GM23338 (cell line): Measurements from ENCODE around the gene ERMP1. TPM values are rescaled to one million over a fixed set of nuclear protein-coding genes. Genes with fewer than 3 reads are reported as not detected.

Experiments
- ATAC-seq: fragments of 200-7000 bp; cut with Tn5 transposase; 3 replicates; pipeline ENCODE4 v1.9.1; 2020
- DNase-seq: peaks from one replicate; pipeline ENCODE4 v3.0.0-alpha.2; 2015; ENCODE audit warnings: low spot score
- H2AFZ ChIP-seq: fragments of 200-600 bp; sonication (generic); 2 replicates; pipeline ENCODE4 v1.8.0; 2016; ENCODE audit warnings: antibody characterized with exemption, mild to moderate bottlenecking, moderate library complexity
- H3F3A ChIP-seq: fragments of 200-600 bp; sonication (generic); replicated peaks from 2 replicates; pipeline ENCODE4 v1.8.0; 2017; ENCODE audit warnings: antibody characterized with exemption, mixed run types, low read depth
- H3K27ac ChIP-seq: fragments of 200-600 bp; sonication (generic); 2 replicates; pipeline ENCODE4 v1.6.1; 2016; ENCODE audit warnings: low read depth
- H3K27me3 ChIP-seq: fragments of 200-600 bp; sonication (generic); 2 replicates; pipeline ENCODE4 v1.8.0; 2016; ENCODE audit warnings: mild to moderate bottlenecking, mixed run types, moderate library complexity; ENCODE audit not compliant: insufficient read depth
- H3K36me3 ChIP-seq: fragments of 200-600 bp; sonication (generic); 2 replicates; pipeline ENCODE4 v1.8.0; 2016; ENCODE audit warnings: mild to moderate bottlenecking; ENCODE audit not compliant: insufficient read depth
- H3K4me1 ChIP-seq: fragments of 200-600 bp; sonication (generic); 2 replicates; pipeline ENCODE4 v1.8.0; 2016; ENCODE audit warnings: mild to moderate bottlenecking, moderate library complexity; ENCODE audit not compliant: insufficient read depth
- H3K4me2 ChIP-seq: fragments of 200-600 bp; sonication (generic); 2 replicates; pipeline ENCODE4 v1.7.1; 2017; ENCODE audit warnings: mixed run types
- H3K4me3 ChIP-seq: fragments of 200-600 bp; sonication (generic); 2 replicates; pipeline ENCODE4 v1.6.1; 2016; ENCODE audit warnings: mixed run types
- H3K79me2 ChIP-seq: fragments of 200-600 bp; sonication (generic); replicated peaks from 2 replicates; pipeline ENCODE4 v1.8.0; 2017; ENCODE audit warnings: mild to moderate bottlenecking; ENCODE audit not compliant: insufficient read depth
- H3K9me2 ChIP-seq: fragments of 200-600 bp; sonication (generic); 2 replicates; pipeline ENCODE4 v1.8.0; 2017; ENCODE audit not compliant: insufficient read depth
- H4K20me1 ChIP-seq: fragments of 200-600 bp; sonication (generic); replicated peaks from 2 replicates; pipeline ENCODE4 v1.8.0; 2017; ENCODE audit warnings: mild to moderate bottlenecking; ENCODE audit not compliant: insufficient read depth
- H3K27ac Mint-ChIP-seq: 2 replicates; pipeline ENCODE4 v1.8.0; 2020; ENCODE audit warnings: inconsistent platforms, mild to moderate bottlenecking, moderate library complexity, mixed read lengths
- H3K27me3 Mint-ChIP-seq: 3 replicates; pipeline ENCODE4 v1.8.0; 2022; ENCODE audit warnings: low read depth, mild to moderate bottlenecking, moderate library complexity, mixed read lengths, inconsistent platforms; ENCODE audit not compliant: insufficient read depth, poor library complexity
- H3K36me3 Mint-ChIP-seq: 3 replicates; pipeline ENCODE4 v1.8.0; 2021; ENCODE audit warnings: low read depth, mild to moderate bottlenecking, inconsistent platforms, moderate library complexity, mixed read lengths
- H3K4me1 Mint-ChIP-seq: 3 replicates; pipeline ENCODE4 v1.8.0; 2020; ENCODE audit warnings: mild to moderate bottlenecking, inconsistent platforms, mixed read lengths
- H3K4me3 Mint-ChIP-seq: 3 replicates; pipeline ENCODE4 v1.8.0; 2021; ENCODE audit warnings: moderate library complexity, mild to moderate bottlenecking, inconsistent platforms, mixed read lengths
- H3K9me3 Mint-ChIP-seq: 3 replicates; pipeline ENCODE4 v1.8.0; 2020; ENCODE audit warnings: moderate library complexity, mild to moderate bottlenecking, inconsistent platforms, mixed read lengths
- CREB1 ChIP-seq: fragments of 250-450 bp; sonication (Bioruptor Pico); IDR thresholded peaks from 2 replicates; pipeline ENCODE4 v1.5.0; 2020; ENCODE audit warnings: low read depth, mild to moderate bottlenecking, moderate library complexity
- CTCF ChIP-seq, 2 experiments: fragments of 200-600 bp in 1 of 2; sonication (generic) in 1 of 2; conservative IDR thresholded peaks; 2 replicates each; pipeline versions ENCODE4 v1.5.1 to v1.6.1; 2016 to 2017; ENCODE audit warnings: antibody characterized with exemption in 2 of 2, low read depth in 2 of 2, mild to moderate bottlenecking in 2 of 2, moderate library complexity in 1 of 2
- ETS1 ChIP-seq: IDR thresholded peaks from 2 replicates; pipeline ENCODE4 v1.6.1; 2016; ENCODE audit warnings: antibody characterized with exemption
- EZH2 ChIP-seq: fragments of 200-600 bp; sonication (generic); IDR thresholded peaks from one replicate; pipeline ENCODE4 v1.8.0; 2017; ENCODE audit warnings: antibody characterized with exemption, mild to moderate bottlenecking, low read depth; ENCODE audit not compliant: unreplicated experiment
- EZH2phosphoT487 ChIP-seq: fragments of 200-600 bp; sonication (generic); IDR thresholded peaks from one replicate; pipeline ENCODE4 v1.8.1; 2018; ENCODE audit warnings: antibody characterized with exemption; ENCODE audit not compliant: unreplicated experiment
- JUNB ChIP-seq: IDR thresholded peaks from one replicate; pipeline ENCODE4 v1.6.1; 2016; ENCODE audit warnings: antibody characterized with exemption; ENCODE audit not compliant: unreplicated experiment
- NANOG ChIP-seq: IDR thresholded peaks from 2 replicates; pipeline ENCODE4 v1.6.1; 2016; ENCODE audit warnings: antibody characterized with exemption, borderline replicate concordance
- POLR2AphosphoS5 ChIP-seq: IDR thresholded peaks from 2 replicates; pipeline ENCODE4 v1.6.1; 2016; ENCODE audit warnings: antibody characterized with exemption, low read depth
- STAT1 ChIP-seq: IDR thresholded peaks from one replicate; pipeline ENCODE4 v1.6.1; 2016; ENCODE audit warnings: antibody characterized with exemption; ENCODE audit not compliant: unreplicated experiment
- ZNF114 ChIP-seq: fragments of 250-450 bp; sonication (Bioruptor Pico); IDR thresholded peaks from 2 replicates; pipeline ENCODE4 v1.5.0; 2020; ENCODE audit warnings: mild to moderate bottlenecking, moderate library complexity
- ZNF331 ChIP-seq: fragments of 250-450 bp; sonication (Bioruptor Pico); IDR thresholded peaks from 2 replicates; pipeline ENCODE4 v1.5.0; 2020; ENCODE audit warnings: low read depth, mild to moderate bottlenecking, moderate library complexity
- ZNF462 ChIP-seq: fragments of 250-450 bp; sonication (Bioruptor Pico); IDR thresholded peaks from 2 replicates; pipeline ENCODE4 v1.5.0; 2020; ENCODE audit warnings: mild to moderate bottlenecking, moderate library complexity
- polyA plus RNA-seq: library from polyadenylated mRNA; unstranded; fragments of >200 nt; fragmentation: Nextera tagmentation; extraction: Ambion mirVana; gene quantifications from 2 replicates; pipeline ENCODE4 v1.2.1, GENCODE V29; 2016
- total RNA-seq: library from RNA; depleted of rRNA; stranded (reverse); fragments of >200 nt; shearing (Covaris generic); gene quantifications from 2 replicates; pipeline ENCODE4 v1.2.3, GENCODE V29; 2014
- TF ChIP-seq, protein P1 (sequence below): IDR thresholded peaks from one replicate; pipeline ENCODE4 v1.6.1; 2018; ENCODE audit warnings: antibody characterized with exemption; ENCODE audit not compliant: unreplicated experiment

Gene ERMP1
- total and polyA plus RNA-seq, 2 experiments from 2014 or later, result 5.3 to 23.4 TPM

- H3K27ac ChIP-seq, result no peak overlapping the region
- H3K4me2 ChIP-seq, result no peak overlapping the region
- Mint-ChIP-seq H3K27ac (no peak overlapping the region), H3K4me1 (peaks cover 5% of the 10 kb centered on the region; the same call in 2 of the 3 replicates), H3K27me3 (no peaks in the 10 kb centered on the region), H3K36me3 (no peaks in the 10 kb centered on the region), H3K9me3 (no peaks in the 10 kb centered on the region), H3K4me3 (no peak overlapping the region)
- no peaks in the 10 kb centered on the region for H3K9me2 ChIP-seq
- no peak for DNase-seq
- peaks cover 8% of the 10 kb centered on the region; the same call in 1 of the 2 replicates for H3K4me1 ChIP-seq
- H3K4me3 ChIP-seq, result no peak overlapping the region
- H3K79me2 ChIP-seq, result no peaks in the 10 kb centered on the region
- no peak overlapping the region for H2AFZ ChIP-seq
- no peaks in the 10 kb centered on the region for H4K20me1 ChIP-seq
- no peaks in the 10 kb centered on the region for H3K27me3 ChIP-seq
- no peaks in the 10 kb centered on the region for H3F3A ChIP-seq
- no peak for ATAC-seq
- TF ChIP-seq POLR2AphosphoS5 (no peak), ETS1 (no peak), ZNF462 (CRISPR knock-in tag) (no peak), EZH2 (no peak), ZNF114 (CRISPR knock-in tag) (no peak), ZNF331 (CRISPR knock-in tag) (no peak), CTCF (conservative IDR thresholded peaks at IDR 0.05; ENCODE audit: low read depth in 2 of 2) (no peak), NANOG (no peak), EZH2phosphoT487 (no peak), CREB1 (no peak), STAT1 (no peak), JUNB (no peak)
- TF ChIP-seq, protein P1, sequence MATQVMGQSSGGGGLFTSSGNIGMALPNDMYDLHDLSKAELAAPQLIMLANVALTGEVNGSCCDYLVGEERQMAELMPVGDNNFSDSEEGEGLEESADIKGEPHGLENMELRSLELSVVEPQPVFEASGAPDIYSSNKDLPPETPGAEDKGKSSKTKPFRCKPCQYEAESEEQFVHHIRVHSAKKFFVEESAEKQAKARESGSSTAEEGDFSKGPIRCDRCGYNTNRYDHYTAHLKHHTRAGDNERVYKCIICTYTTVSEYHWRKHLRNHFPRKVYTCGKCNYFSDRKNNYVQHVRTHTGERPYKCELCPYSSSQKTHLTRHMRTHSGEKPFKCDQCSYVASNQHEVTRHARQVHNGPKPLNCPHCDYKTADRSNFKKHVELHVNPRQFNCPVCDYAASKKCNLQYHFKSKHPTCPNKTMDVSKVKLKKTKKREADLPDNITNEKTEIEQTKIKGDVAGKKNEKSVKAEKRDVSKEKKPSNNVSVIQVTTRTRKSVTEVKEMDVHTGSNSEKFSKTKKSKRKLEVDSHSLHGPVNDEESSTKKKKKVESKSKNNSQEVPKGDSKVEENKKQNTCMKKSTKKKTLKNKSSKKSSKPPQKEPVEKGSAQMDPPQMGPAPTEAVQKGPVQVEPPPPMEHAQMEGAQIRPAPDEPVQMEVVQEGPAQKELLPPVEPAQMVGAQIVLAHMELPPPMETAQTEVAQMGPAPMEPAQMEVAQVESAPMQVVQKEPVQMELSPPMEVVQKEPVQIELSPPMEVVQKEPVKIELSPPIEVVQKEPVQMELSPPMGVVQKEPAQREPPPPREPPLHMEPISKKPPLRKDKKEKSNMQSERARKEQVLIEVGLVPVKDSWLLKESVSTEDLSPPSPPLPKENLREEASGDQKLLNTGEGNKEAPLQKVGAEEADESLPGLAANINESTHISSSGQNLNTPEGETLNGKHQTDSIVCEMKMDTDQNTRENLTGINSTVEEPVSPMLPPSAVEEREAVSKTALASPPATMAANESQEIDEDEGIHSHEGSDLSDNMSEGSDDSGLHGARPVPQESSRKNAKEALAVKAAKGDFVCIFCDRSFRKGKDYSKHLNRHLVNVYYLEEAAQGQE, result no peak
- no peaks in the 10 kb centered on the region for H3K36me3 ChIP-seq
These were observed 31.5 kb upstream of the ERMP1 start for GRCh38 chr9:5864446-5864845.
